Activated B cell treated with CpG ODN at 0.5 μM for 24 hours (primary cell): Measurements from ENCODE around the gene GPR137. TPM values are rescaled to one million over a fixed set of nuclear protein-coding genes. Genes with fewer than 3 reads are reported as not detected.

Experiments
- ATAC-seq: fragments of 200-7000 bp; cut with Tn5 transposase; one replicate; pipeline ENCODE4 v1.10.0; 2021; ENCODE audit warnings: low read depth, mild to moderate bottlenecking, moderate library complexity
- CTCF ChIA-PET: fragments of 350-600 bp; sonication (Branson Sonifier 250); formaldehyde crosslinking; loops from one replicate; lab custom pipeline; 2021; ENCODE audit warnings: antibody characterized with exemption; lab: Charles Lee
- POLR2A ChIA-PET: fragments of 350-600 bp; sonication (Branson Sonifier 250); formaldehyde crosslinking; loops from one replicate; lab custom pipeline; 2021; ENCODE audit warnings: antibody characterized with exemption; lab: Charles Lee
- DNase-seq: peaks from one replicate; pipeline ENCODE4 v3.0.0; 2022
- H3K27ac Mint-ChIP-seq: one replicate; pipeline ENCODE4 v1.8.0; 2020; ENCODE audit warnings: mixed read lengths
- H3K27me3 Mint-ChIP-seq: one replicate; pipeline ENCODE4 v1.8.0; 2021; ENCODE audit warnings: mixed read lengths
- H3K36me3 Mint-ChIP-seq: one replicate; pipeline ENCODE4 v1.8.0; 2021; ENCODE audit warnings: low read depth, mixed read lengths
- H3K4me1 Mint-ChIP-seq: one replicate; pipeline ENCODE4 v1.8.0; 2021; ENCODE audit warnings: mixed read lengths
- H3K4me3 Mint-ChIP-seq: one replicate; pipeline ENCODE4 v1.8.0; 2020; ENCODE audit warnings: mild to moderate bottlenecking, mixed read lengths
- H3K9me3 Mint-ChIP-seq: one replicate; pipeline ENCODE4 v1.8.0; 2020; ENCODE audit warnings: mixed read lengths
- intact Hi-C: fragments of 100-400 bp; cut with micrococcal nuclease; formaldehyde crosslinking; loops from one replicate; pipeline ENCODE4 v1.15.1; 2024
- total RNA-seq: library from RNA; stranded (reverse); gene quantifications from 2 replicates; pipeline ENCODE4 v1.2.3, GENCODE V29; 2022
- TF ChIP-seq, protein P1 (sequence below): fragments of 200-600 bp; IDR thresholded peaks from one replicate; pipeline ENCODE4 v1.8.0; 2022; ENCODE audit warnings: antibody characterized with exemption, mild to moderate bottlenecking

Gene GPR137
- total RNA-seq, 1 donor from 2014 or later, result 53.1 TPM

DNA sequence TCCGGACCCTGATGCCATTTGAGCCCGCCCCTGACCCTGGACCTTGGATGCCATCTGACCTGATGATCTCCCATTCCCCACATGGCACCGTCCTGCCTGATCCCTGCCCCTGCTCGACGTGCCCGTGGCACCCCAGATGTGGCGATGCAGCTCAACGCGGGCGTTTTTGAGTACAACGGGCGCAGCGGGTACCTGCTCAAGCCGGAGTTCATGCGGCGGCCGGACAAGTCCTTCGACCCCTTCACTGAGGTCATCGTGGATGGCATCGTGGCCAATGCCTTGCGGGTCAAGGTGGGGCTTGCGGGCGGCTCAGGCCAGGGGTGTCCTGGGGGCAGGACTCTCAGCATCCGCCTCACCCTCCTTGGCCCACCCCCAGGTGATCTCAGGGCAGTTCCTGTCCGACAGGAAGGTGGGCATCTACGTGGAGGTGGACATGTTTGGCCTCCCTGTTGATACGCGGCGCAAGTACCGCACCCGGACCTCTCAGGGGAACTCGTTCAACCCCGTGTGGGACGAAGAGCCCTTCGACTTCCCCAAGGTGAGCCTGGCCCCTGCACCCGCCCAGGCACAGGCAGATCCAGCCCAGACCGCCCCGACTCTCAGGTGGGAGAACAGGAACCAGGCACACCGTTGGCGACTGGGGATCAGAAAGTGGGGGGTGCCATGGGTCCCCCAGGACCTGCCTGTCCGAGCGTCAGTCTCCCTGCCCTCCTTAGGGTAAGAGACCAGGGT is 23.2 kb upstream of the GPR137 start:
- peaks cover 8% of the 10 kb centered on the region for H3K36me3 Mint-ChIP-seq
- no peaks in the 10 kb centered on the region for H3K9me3 Mint-ChIP-seq
- TF ChIP-seq, protein P1, sequence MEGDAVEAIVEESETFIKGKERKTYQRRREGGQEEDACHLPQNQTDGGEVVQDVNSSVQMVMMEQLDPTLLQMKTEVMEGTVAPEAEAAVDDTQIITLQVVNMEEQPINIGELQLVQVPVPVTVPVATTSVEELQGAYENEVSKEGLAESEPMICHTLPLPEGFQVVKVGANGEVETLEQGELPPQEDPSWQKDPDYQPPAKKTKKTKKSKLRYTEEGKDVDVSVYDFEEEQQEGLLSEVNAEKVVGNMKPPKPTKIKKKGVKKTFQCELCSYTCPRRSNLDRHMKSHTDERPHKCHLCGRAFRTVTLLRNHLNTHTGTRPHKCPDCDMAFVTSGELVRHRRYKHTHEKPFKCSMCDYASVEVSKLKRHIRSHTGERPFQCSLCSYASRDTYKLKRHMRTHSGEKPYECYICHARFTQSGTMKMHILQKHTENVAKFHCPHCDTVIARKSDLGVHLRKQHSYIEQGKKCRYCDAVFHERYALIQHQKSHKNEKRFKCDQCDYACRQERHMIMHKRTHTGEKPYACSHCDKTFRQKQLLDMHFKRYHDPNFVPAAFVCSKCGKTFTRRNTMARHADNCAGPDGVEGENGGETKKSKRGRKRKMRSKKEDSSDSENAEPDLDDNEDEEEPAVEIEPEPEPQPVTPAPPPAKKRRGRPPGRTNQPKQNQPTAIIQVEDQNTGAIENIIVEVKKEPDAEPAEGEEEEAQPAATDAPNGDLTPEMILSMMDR, result no peak
- CTCF ChIA-PET, result no interaction called here
- H3K4me1 Mint-ChIP-seq, result peaks cover 13% of the 10 kb centered on the region
- H3K27ac Mint-ChIP-seq, result no peak overlapping the region
- DNase-seq (no peak), ATAC-seq (no peak)
- POLR2A ChIA-PET, result interaction anchor here (0.8 kb wide), 1 partner anchor 9 kb away, joined by 3 read pairs; no protein-coding TSS in a partner anchor
- H3K27me3 Mint-ChIP-seq, result no peaks in the 10 kb centered on the region
- H3K4me3 Mint-ChIP-seq, result no peak overlapping the region
- intact Hi-C loops, result no loop called here

DNA sequence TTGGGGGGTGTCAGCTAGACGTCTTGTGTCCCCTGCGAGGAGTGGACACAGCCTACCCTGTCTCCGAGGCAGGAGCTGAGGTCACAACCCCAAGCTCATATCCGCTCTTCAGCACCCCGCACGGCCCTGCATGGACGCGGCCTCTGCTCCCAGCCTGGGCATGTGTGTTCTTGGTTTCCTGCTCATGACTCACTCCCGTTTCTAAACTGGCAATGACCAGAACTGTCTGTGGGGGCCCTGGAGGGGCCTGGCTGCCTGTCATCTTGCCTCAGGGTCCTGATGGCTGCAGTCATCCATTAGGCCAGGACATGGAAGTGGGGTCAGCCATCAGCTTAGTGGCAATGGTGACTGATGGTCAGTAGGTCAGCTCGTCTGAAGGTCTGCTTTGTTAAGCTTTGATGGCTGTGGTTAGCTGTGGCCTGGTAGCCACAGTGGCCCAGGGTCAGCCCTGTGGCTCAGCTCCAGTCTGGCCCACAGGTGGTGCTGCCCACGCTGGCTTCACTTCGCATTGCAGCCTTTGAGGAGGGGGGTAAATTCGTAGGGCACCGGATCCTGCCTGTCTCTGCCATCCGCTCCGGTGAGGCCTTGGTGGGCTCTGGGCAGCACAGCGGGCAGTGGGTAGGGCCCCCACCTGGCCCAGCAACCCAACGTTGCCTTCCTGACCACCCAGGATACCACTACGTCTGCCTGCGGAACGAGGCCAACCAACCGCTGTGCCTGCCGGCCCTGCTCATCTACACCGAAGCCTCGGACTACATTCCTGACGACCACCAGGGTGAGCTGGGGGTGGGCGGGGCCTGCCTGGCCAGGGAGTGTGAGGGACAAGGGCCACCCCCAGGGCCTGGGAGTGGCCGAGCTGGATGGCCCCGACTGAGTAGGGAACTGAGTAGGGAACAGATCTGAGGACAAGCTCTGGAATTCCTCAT is 22.4 kb upstream of the GPR137 start:
- no peak overlapping the region for H3K27ac Mint-ChIP-seq
- peaks cover 19% of the 10 kb centered on the region for H3K4me1 Mint-ChIP-seq
- no peaks in the 10 kb centered on the region for H3K9me3 Mint-ChIP-seq
- no peak for DNase-seq
- H3K27me3 Mint-ChIP-seq, result no peaks in the 10 kb centered on the region
- TF ChIP-seq, protein P1, result no peak
- ATAC-seq, result no peak
- H3K36me3 Mint-ChIP-seq, result peaks cover 8% of the 10 kb centered on the region
- ChIA-PET POLR2A (interaction anchor here (0.5 kb wide), 1 partner anchor 83 kb away, joined by 6 read pairs; no protein-coding TSS in a partner anchor), CTCF (no interaction called here)
- intact Hi-C loops, result no loop called here
- no peak overlapping the region for H3K4me3 Mint-ChIP-seq

DNA sequence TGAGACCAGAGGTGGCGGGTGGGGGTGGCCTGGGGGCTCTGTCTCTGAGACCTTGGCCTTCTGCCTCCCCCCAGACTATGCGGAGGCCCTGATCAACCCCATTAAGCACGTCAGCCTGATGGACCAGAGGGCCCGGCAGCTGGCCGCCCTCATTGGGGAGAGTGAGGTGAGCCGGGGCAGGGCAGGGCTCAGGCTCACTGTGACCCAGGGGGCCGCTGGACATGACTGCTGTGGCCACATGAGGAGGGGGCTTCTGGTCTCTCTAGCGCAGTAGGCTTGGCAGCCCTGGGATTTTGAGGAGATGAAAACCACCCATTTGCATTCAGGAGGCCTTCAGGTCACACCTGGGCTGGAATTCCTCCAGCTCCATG is 21.7 kb upstream of the GPR137 start:
- Mint-ChIP-seq H3K36me3 (peaks cover 8% of the 10 kb centered on the region), H3K27ac (no peak overlapping the region), H3K4me1 (peaks cover 24% of the 10 kb centered on the region), H3K27me3 (no peaks in the 10 kb centered on the region), H3K9me3 (no peaks in the 10 kb centered on the region), H3K4me3 (no peak overlapping the region)
- CTCF ChIA-PET, result no interaction called here
- ATAC-seq (no peak), DNase-seq (no peak)
- TF ChIP-seq, protein P1, result no peak
- POLR2A ChIA-PET, result interaction anchor here (1.2 kb wide), 1 partner anchor 21 kb away, joined by 3 read pairs; the partner anchor contains the start of gene BAD
- intact Hi-C loops, result no loop called here

DNA sequence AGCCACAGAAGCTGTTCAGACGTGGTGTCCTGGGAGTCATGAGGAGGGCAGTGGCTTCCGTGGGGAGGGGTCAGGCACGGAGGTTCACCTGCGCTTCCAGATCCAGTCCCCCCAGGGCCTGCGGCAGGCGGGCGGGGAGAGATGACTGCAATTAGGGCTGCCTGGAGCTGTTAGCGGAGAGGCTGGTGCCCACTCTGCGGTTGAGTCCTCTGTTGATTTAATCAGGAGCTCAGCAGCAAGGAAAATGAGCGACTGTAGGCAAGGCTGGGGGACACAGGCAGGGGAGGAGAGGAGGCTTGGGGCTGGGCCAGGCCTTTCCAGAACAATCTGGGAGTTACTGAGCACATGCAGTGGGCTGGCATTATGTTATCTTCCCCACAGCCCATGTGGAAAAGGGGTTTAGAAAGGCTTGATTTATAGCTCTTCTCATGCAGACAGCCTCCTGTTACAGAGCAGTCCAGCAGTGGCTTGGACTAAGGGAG is 21.2 kb upstream of the GPR137 start:
- ChIA-PET POLR2A (interaction anchor here (1.2 kb wide), 1 partner anchor 20 kb away, joined by 3 read pairs; the partner anchor contains the start of gene BAD), CTCF (no interaction called here)
- no peak overlapping the region for H3K4me3 Mint-ChIP-seq
- H3K4me1 Mint-ChIP-seq, result peaks cover 25% of the 10 kb centered on the region
- ATAC-seq (no peak), DNase-seq (no peak)
- no peaks in the 10 kb centered on the region for H3K27me3 Mint-ChIP-seq
- intact Hi-C loops, result no loop called here
- H3K9me3 Mint-ChIP-seq, result no peaks in the 10 kb centered on the region
- peaks cover 6% of the 10 kb centered on the region for H3K36me3 Mint-ChIP-seq
- TF ChIP-seq, protein P1, result no peak
- H3K27ac Mint-ChIP-seq, result no peak overlapping the region
